Fibroblast of lung (primary cell): ENCODE data around the gene FAM181A. TPM values are rescaled to one million over a fixed set of nuclear protein-coding genes. Genes with fewer than 3 reads are reported as not detected.
A peak's percentile ranks its signal among the peaks of the same experiment; 100 is the strongest.

ENCODE experiments used
- DNase-seq, 2 donors: peaks; one replicate each; pipeline versions ENCODE4 v3.0.0 to v3.0.0-alpha.2; 2010; ENCODE audit warnings: low read depth in 2 of 2
- H2AFZ ChIP-seq: 2 replicates; pipeline ENCODE4 v1.5.1; 2012; ENCODE audit warnings: low read length, control low read depth, inconsistent platforms
- H3K27ac ChIP-seq: 2 replicates; pipeline ENCODE4 v1.5.1; 2011; ENCODE audit warnings: low read length, control low read depth; ENCODE audit not compliant: insufficient read depth
- H3K27me3 ChIP-seq: 2 replicates; pipeline ENCODE4 v1.5.1; 2011; ENCODE audit warnings: mild to moderate bottlenecking, low read length; ENCODE audit not compliant: control insufficient read depth, insufficient read depth
- H3K36me3 ChIP-seq: 2 replicates; pipeline ENCODE4 v1.5.1; 2011; ENCODE audit warnings: low read length; ENCODE audit not compliant: control insufficient read depth, insufficient read depth
- H3K4me1 ChIP-seq: 2 replicates; pipeline ENCODE4 v1.5.1; 2011; ENCODE audit warnings: low read length; ENCODE audit not compliant: control insufficient read depth, insufficient read depth; ENCODE audit errors: extremely low read depth
- H3K4me2 ChIP-seq: 2 replicates; pipeline ENCODE4 v1.5.1; 2011; ENCODE audit warnings: low read length, control low read depth; ENCODE audit not compliant: insufficient read depth; ENCODE audit errors: extremely low read depth
- H3K4me3 ChIP-seq, 4 experiments: fragments of 200-600 bp in 1 of 4; sonication (generic) in 1 of 4; replicated peaks in 1 of 4; 2 replicates each; pipeline ENCODE4 v1.5.1; 2011 to 2016; ENCODE audit warnings: low read length in 4 of 4, low read depth in 3 of 4, mild to moderate bottlenecking in 3 of 4, control low read depth in 2 of 4, inconsistent platforms in 1 of 4, mixed read lengths in 1 of 4; ENCODE audit not compliant: insufficient read depth in 1 of 4; ENCODE audit errors: control extremely low read depth in 1 of 4
- H3K79me2 ChIP-seq: 2 replicates; pipeline ENCODE4 v1.5.1; 2012; ENCODE audit warnings: mild to moderate bottlenecking, low read length, inconsistent platforms; ENCODE audit not compliant: control insufficient read depth, insufficient read depth
- H3K9ac ChIP-seq: 2 replicates; pipeline ENCODE4 v1.5.1; 2011; ENCODE audit warnings: mild to moderate bottlenecking, low read length, control low read depth; ENCODE audit not compliant: insufficient read depth
- H3K9me3 ChIP-seq: 2 replicates; pipeline ENCODE4 v1.5.1; 2012; ENCODE audit warnings: low read depth, low read length; ENCODE audit not compliant: control insufficient read depth, insufficient read depth
- H4K20me1 ChIP-seq: 2 replicates; pipeline ENCODE4 v1.5.1; 2011; ENCODE audit warnings: low read length; ENCODE audit not compliant: control insufficient read depth, insufficient read depth; ENCODE audit errors: extremely low read depth
- EZH2 ChIP-seq: IDR thresholded peaks from 2 replicates; pipeline ENCODE4 v1.5.1; 2012; ENCODE audit warnings: low read length, control low read depth, mild to moderate bottlenecking; ENCODE audit errors: missing control alignments
- polyA plus RNA-seq, 2 donors: library from polyadenylated mRNA; depleted of rRNA in 1 of 2; stranded (reverse) in 1 of 2; unstranded in 1 of 2; fragments of >200 nt; gene quantifications; 2 replicates each; pipeline ENCODE4 v1.2.1, GENCODE V29; 2011 to 2012; ENCODE audit warnings: missing spikeins in 1 of 2
- total RNA-seq: library from RNA; depleted of rRNA; stranded (reverse); fragments of >200 nt; gene quantifications from 2 replicates; pipeline ENCODE4 v1.2.1, GENCODE V29; 2014
- TF ChIP-seq, protein P1 (sequence below), 2 donors: IDR thresholded peaks in 1 of 2; conservative IDR thresholded peaks in 1 of 2; 1 replicate in 1 of 2; 2 replicates in 1 of 2; pipeline ENCODE4 v1.5.1; 2011 to 2012; ENCODE audit warnings: low read length in 2 of 2, control low read depth in 1 of 2, inconsistent platforms in 1 of 2, low read depth in 1 of 2, mild to moderate bottlenecking in 1 of 2

FAM181A gene
- total and polyA plus RNA-seq, 2 donors (not counting 1 experiment from before 2014, with no cell fraction given) = not detected

DNA sequence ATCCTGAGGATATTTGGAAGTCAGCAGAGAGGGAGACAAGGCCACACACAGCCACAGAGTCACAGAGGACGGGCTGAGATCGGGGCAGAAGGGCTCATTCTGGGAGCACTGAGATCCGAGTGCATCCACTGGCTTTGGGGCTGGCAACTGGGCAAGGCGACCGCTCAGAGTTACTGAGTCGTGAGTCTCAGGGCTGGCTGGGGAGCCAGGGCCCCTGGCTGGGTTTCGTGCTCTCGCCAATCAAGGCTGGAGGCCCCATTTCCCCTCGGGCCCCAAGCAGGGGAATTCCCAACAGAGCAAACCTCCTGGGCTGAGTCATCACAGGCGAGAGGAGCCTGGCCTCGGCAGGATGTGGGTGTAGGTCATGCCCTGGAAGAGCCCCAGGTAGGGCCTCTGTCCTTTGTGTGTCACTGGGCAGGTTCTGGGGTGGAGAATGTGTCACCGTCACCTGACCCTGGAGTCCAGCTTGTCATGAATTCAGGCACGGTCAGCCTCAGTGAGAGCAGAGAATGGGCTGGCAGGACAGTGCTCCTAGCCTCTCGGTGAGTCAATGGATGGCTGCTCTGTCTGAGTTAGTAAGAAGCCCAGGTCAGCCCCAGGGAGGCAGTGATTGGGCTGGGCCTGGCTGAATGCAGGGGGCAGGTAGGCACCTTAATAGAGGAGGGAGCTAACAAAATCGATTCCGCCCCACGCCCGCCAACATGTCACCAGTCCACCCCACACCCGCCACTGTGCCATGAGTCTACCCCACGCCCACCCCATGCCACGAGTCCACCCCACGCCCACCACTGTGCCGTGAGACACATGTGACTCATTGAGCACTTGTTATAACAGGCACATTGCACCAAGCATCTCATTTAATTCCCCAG, 32.3 kb downstream of the FAM181A start:
- no peak overlapping the region for H3K9ac ChIP-seq

DNA sequence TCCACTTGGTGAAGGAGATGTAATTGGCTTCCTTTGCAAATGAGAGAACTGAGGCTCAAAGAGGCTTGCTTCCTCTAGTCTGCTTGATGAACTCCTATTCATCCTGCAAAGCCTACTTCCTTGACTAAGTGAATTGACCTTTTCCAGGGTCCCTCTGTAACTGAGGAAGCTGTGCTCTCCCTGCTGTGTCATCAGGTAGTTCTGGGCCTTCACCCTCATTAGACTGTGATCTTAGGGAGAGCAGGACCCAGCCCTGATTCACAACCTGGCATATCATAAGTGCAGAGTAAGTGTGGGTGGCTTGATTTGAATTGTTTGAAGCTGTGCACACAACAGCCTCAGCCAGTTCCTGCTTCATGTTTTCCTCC, 32.9 kb downstream of the FAM181A start:
- H3K4me3 ChIP-seq = no peak overlapping the region
- no peaks in the 10 kb centered on the region for H3K36me3 ChIP-seq
- no peaks in the 10 kb centered on the region for H3K27me3 ChIP-seq
- H2AFZ ChIP-seq = no peak overlapping the region
- H3K27ac ChIP-seq = no peak overlapping the region
- no peak overlapping the region for H3K9ac ChIP-seq
- H3K9me3 ChIP-seq = no peaks in the 10 kb centered on the region
- H3K4me2 ChIP-seq = no peak overlapping the region
- DNase-seq = peak in 1 of 2 donors; percentile 25
- no peaks in the 10 kb centered on the region for H3K79me2 ChIP-seq
- H4K20me1 ChIP-seq = no peaks in the 10 kb centered on the region
- TF ChIP-seq, protein P1, sequence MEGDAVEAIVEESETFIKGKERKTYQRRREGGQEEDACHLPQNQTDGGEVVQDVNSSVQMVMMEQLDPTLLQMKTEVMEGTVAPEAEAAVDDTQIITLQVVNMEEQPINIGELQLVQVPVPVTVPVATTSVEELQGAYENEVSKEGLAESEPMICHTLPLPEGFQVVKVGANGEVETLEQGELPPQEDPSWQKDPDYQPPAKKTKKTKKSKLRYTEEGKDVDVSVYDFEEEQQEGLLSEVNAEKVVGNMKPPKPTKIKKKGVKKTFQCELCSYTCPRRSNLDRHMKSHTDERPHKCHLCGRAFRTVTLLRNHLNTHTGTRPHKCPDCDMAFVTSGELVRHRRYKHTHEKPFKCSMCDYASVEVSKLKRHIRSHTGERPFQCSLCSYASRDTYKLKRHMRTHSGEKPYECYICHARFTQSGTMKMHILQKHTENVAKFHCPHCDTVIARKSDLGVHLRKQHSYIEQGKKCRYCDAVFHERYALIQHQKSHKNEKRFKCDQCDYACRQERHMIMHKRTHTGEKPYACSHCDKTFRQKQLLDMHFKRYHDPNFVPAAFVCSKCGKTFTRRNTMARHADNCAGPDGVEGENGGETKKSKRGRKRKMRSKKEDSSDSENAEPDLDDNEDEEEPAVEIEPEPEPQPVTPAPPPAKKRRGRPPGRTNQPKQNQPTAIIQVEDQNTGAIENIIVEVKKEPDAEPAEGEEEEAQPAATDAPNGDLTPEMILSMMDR (conservative IDR thresholded peaks at IDR 0.05 in 1 of 2, IDR thresholded peaks at IDR 0.05 in 1 of 2; ENCODE audit: low read depth in 1 of 2, low read length in 2 of 2) = no peak
- TF ChIP-seq EZH2 = no peak
- no peaks in the 10 kb centered on the region for H3K4me1 ChIP-seq

More for the DNA sequence above, 32.3 kb downstream of the FAM181A start:
- Histone ChIP-seq H4K20me1 (no peaks in the 10 kb centered on the region), H2AFZ (no peak overlapping the region), H3K27me3 (no peaks in the 10 kb centered on the region), H3K4me3 (no peak overlapping the region), H3K9me3 (no peaks in the 10 kb centered on the region), H3K4me1 (no peaks in the 10 kb centered on the region), H3K27ac (no peak overlapping the region), H3K36me3 (no peaks in the 10 kb centered on the region), H3K79me2 (no peaks in the 10 kb centered on the region), H3K4me2 (no peak overlapping the region)
- peak; percentile 62 to 90 for DNase-seq
- TF ChIP-seq EZH2 = no peak
- TF ChIP-seq, protein P1 (conservative IDR thresholded peaks at IDR 0.05 in 1 of 2, IDR thresholded peaks at IDR 0.05 in 1 of 2; ENCODE audit: low read depth in 1 of 2, low read length in 2 of 2) = no peak

DNA sequence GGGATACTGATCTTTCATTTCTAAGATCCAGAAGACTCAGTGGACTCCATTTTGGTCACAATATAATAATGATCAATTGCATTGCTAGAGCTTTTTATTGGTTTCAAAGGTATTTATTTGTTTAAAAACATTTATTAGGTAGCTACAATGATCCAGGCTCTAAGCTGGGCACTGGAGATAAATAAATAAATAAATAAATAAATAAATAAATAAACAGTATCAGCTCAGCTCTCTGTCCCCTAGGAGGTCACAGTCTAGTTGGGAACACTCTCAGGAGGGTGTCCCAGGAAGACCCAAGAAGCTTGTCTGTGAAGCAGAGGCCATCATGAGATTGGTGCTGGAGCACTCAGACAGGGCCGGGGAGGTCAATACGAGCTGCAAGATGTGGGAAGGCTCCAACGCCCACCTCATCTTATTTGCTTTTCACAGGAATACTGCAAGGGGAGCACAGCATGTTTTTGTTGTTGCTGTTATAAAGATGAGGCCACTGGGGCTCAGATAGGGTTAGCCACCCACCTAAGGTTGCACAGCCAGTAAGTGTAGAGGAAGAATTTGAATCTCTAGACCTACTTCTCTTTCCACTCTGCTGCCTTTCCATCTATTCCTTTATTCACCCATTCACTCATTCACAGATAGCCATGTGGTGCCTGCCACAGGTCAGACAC, 33.8 kb downstream of the FAM181A start:
- Histone ChIP-seq H3K4me1 (peaks cover 4% of the 10 kb centered on the region), H3K9ac (no peak overlapping the region), H3K27ac (no peak overlapping the region)

More for the DNA sequence above, 33.8 kb downstream of the FAM181A start:
- TF ChIP-seq, protein P1 (conservative IDR thresholded peaks at IDR 0.05 in 1 of 2, IDR thresholded peaks at IDR 0.05 in 1 of 2; ENCODE audit: low read depth in 1 of 2, low read length in 2 of 2) = no peak
- no peak for TF ChIP-seq EZH2
- no peak for DNase-seq
- Histone ChIP-seq H4K20me1 (no peaks in the 10 kb centered on the region), H3K79me2 (no peaks in the 10 kb centered on the region), H3K4me3 (no peak overlapping the region), H3K9me3 (no peaks in the 10 kb centered on the region), H3K27me3 (no peaks in the 10 kb centered on the region), H3K36me3 (no peaks in the 10 kb centered on the region), H2AFZ (no peak overlapping the region), H3K4me2 (no peak overlapping the region)
